HepG2 (cell line): Measurements from ENCODE around the gene ALG11. TPM values are rescaled to one million over a fixed set of nuclear protein-coding genes. Genes with fewer than 3 reads are reported as not detected.

Experiments
- BHLHE40 ChIP-seq: IDR thresholded peaks from 2 replicates; pipeline ENCODE4 v1.6.1; 2011; ENCODE audit warnings: low read length, improper control_type of control experiment
- FUBP1 ChIP-seq: sonication (generic); formaldehyde crosslinking; IDR thresholded peaks from 2 replicates; pipeline ENCODE4 v1.5.1; 2020; ENCODE audit warnings: missing genetic modification reagents, mild to moderate bottlenecking, borderline replicate concordance
- HDAC2 ChIP-seq: sonication (generic); formaldehyde crosslinking; IDR thresholded peaks from 2 replicates; pipeline ENCODE4 v1.4.0; 2020; ENCODE audit warnings: missing genetic modification reagents
- ISX ChIP-seq: sonication (generic); formaldehyde crosslinking; conservative IDR thresholded peaks from 2 replicates; pipeline ENCODE4 v1.5.0; 2020; ENCODE audit warnings: missing genetic modification reagents
- KAT8 ChIP-seq: IDR thresholded peaks from 2 replicates; pipeline ENCODE4 v1.6.1; 2016; ENCODE audit warnings: missing genetic modification reagents, missing compliant biosample characterization
- POLR2A ChIP-seq, 2 experiments: IDR thresholded peaks; 2 replicates each; pipeline ENCODE4 v1.6.1; 2011; ENCODE audit warnings: low read depth in 2 of 2, low read length in 2 of 2, mild to moderate bottlenecking in 1 of 2, moderate library complexity in 1 of 2; ENCODE audit not compliant: insufficient read depth in 1 of 2
- SNAPC4 ChIP-seq: sonication (generic); formaldehyde crosslinking; IDR thresholded peaks from 2 replicates; pipeline ENCODE4 v1.4.0; 2020; ENCODE audit warnings: mild to moderate bottlenecking, missing genetic modification reagents
- TAF1 ChIP-seq: sonication (generic); formaldehyde crosslinking; IDR thresholded peaks from 2 replicates; pipeline ENCODE4 v1.4.0; 2020; ENCODE audit warnings: missing genetic modification reagents
- TBP ChIP-seq: sonication (generic); formaldehyde crosslinking; IDR thresholded peaks from 2 replicates; pipeline ENCODE4 v1.5.0; 2020; ENCODE audit warnings: missing genetic modification reagents
- TFAP4 ChIP-seq: sonication (generic); IDR thresholded peaks from 2 replicates; pipeline ENCODE4 v1.6.1; 2016; ENCODE audit warnings: low read depth, borderline replicate concordance
- ZIK1 ChIP-seq: sonication (generic); formaldehyde crosslinking; IDR thresholded peaks from 2 replicates; pipeline ENCODE4 v1.5.0; 2020; ENCODE audit warnings: mild to moderate bottlenecking, low read depth, missing genetic modification reagents, borderline replicate concordance
- ZNF205 ChIP-seq: IDR thresholded peaks from 2 replicates; pipeline ENCODE4 v1.6.1; 2018; ENCODE audit warnings: missing biosample characterization, missing genetic modification reagents
- ZNF274 ChIP-seq: sonication (generic); formaldehyde crosslinking; IDR thresholded peaks from 2 replicates; pipeline ENCODE4 v1.5.1; 2020; ENCODE audit warnings: mild to moderate bottlenecking, missing genetic modification reagents
- ZNF704 ChIP-seq: sonication (generic); formaldehyde crosslinking; IDR thresholded peaks from 2 replicates; pipeline ENCODE4 v1.8.1; 2023; ENCODE audit warnings: mild to moderate bottlenecking, inconsistent platforms, moderate library complexity, missing genetic modification reagents, borderline replicate concordance
- ZSCAN31 ChIP-seq: sonication (generic); formaldehyde crosslinking; IDR thresholded peaks from 2 replicates; pipeline ENCODE4 v1.5.0; 2020; ENCODE audit warnings: low read depth, mild to moderate bottlenecking, missing genetic modification reagents
- polyA plus RNA-seq, 8 experiments: library from polyadenylated mRNA; depleted of rRNA in 3 of 8; stranded (reverse) in 7 of 8; unstranded in 1 of 8; fragments of >200 nt; fragmentation: Illumina TruSeq in 4 of 8; extraction: Trizol in 4 of 8; gene quantifications; 2 replicates each; pipeline versions ENCODE4 v1.2.1 to v1.2.3, GENCODE V29; 2011 to 2016; ENCODE audit warnings: low read depth in 4 of 8, missing spikeins in 1 of 8, mixed read lengths in 1 of 8; ENCODE audit not compliant: insufficient read depth in 1 of 8
- total RNA-seq, 5 experiments: library from RNA; depleted of rRNA; stranded (reverse); fragments of >200 nt; fragmentation: Illumina TruSeq; extraction: Trizol; gene quantifications; 2 replicates each; pipeline ENCODE4 v1.2.3, GENCODE V29; 2016; ENCODE audit warnings: low read depth in 1 of 5

The ALG11 gene
- total and polyA plus RNA-seq, 2 of the 13 experiments (the other 11 are each of a cell fraction or from before 2014, with no cell fraction given): 14.7 to 27.9 TPM

GRCh38 chr13:51978796-51979556 is 33.2 kb upstream of the ALG11 start (continued):
- TF ChIP-seq ZNF704 (no peak), BHLHE40 (no peak), SNAPC4 (no peak), ZNF205 (no peak; the same call in 1 of the 2 replicates), KAT8 (peak; percentile 47; the same call in 1 of the 2 replicates), HDAC2 (CRISPR knock-in tag) (no peak; the same call in 1 of the 2 replicates), ZIK1 (no peak), TBP (no peak), FUBP1 (CRISPR knock-in tag) (no peak), POLR2A (IDR thresholded peaks at IDR 0.05; ENCODE audit: insufficient read depth in 1 of 2, low read depth in 2 of 2, low read length in 2 of 2) (no peak), ZNF274 (CRISPR knock-in tag) (no peak), TAF1 (CRISPR knock-in tag) (0 out of 2 replicates have a peak, but pooled peaks have one; percentile 20), ISX (CRISPR knock-in tag) (no peak), ZSCAN31 (no peak), TFAP4 (no peak)
